SK-N-SH (cell line): ENCODE data around the gene DUSP10. TPM values are rescaled to one million over a fixed set of nuclear protein-coding genes. Genes with fewer than 3 reads are reported as not detected.

ENCODE experiments used
- CTCF ChIA-PET: fragments of 300-600, 350-600 bp; formaldehyde crosslinking; extraction: SDS; loops from one replicate; lab custom pipeline; 2021; lab: Yijun Ruan, JAX
- POLR2A ChIA-PET: fragments of 350-600 bp; sonication (Branson Sonifier 250); formaldehyde crosslinking; extraction: SDS; loops from one replicate; lab custom pipeline; 2020; ENCODE audit warnings: antibody characterized with exemption, inconsistent platforms; lab: Yijun Ruan, JAX
- DNase-seq: peaks from one replicate; pipeline ENCODE4 v3.0.0; 2012
- H2AFZ ChIP-seq: fragments of 200-600 bp; sonication (generic); 2 replicates; pipeline ENCODE4 v1.8.1; 2016; ENCODE audit warnings: antibody characterized with exemption, mild to moderate bottlenecking, low read depth
- H3F3A ChIP-seq: fragments of 200-600 bp; sonication (generic); replicated peaks from 2 replicates; pipeline ENCODE3; 2016; ENCODE audit warnings: antibody characterized with exemption, mild to moderate bottlenecking; ENCODE audit not compliant: insufficient read depth
- H3K27ac ChIP-seq, 2 experiments: fragments of 200-500 bp in 1 of 2; fragments of 200-600 bp in 1 of 2; sonication (Bioruptor generic) in 1 of 2; sonication (generic), shearing (Covaris generic) in 1 of 2; 2 replicates each; pipeline versions ENCODE4 v1.5.1 to v1.6.1; 2014 to 2016; ENCODE audit warnings: low read depth in 2 of 2, inconsistent platforms in 1 of 2, low read length in 1 of 2, mild to moderate bottlenecking in 1 of 2, mixed read lengths in 1 of 2
- H3K27me3 ChIP-seq: fragments of 200-600 bp; sonication (generic), shearing (Covaris generic); 2 replicates; pipeline ENCODE4 v1.6.1; 2016; ENCODE audit warnings: mixed run types; ENCODE audit not compliant: insufficient read depth
- H3K36me3 ChIP-seq, 2 experiments: fragments of 200-500 bp in 1 of 2; fragments of 200-600 bp in 1 of 2; sonication (Bioruptor generic) in 1 of 2; sonication (generic) in 1 of 2; replicated peaks in 1 of 2; 2 replicates each; pipeline versions ENCODE3 to v1.5.1; 2014 to 2016; ENCODE audit warnings: low read length in 1 of 2, mild to moderate bottlenecking in 1 of 2; ENCODE audit not compliant: insufficient read depth in 2 of 2, control insufficient read depth in 1 of 2
- H3K4me1 ChIP-seq, 2 experiments: fragments of 200-500 bp in 1 of 2; fragments of 200-600 bp in 1 of 2; sonication (Bioruptor generic) in 1 of 2; sonication (generic), shearing (Covaris generic) in 1 of 2; 2 replicates each; pipeline versions ENCODE4 v1.5.1 to v1.6.1; 2014 to 2016; ENCODE audit warnings: low read depth in 1 of 2, low read length in 1 of 2, mixed run types in 1 of 2; ENCODE audit not compliant: insufficient read depth in 2 of 2, control insufficient read depth in 1 of 2
- H3K4me2 ChIP-seq: fragments of 200-600 bp; sonication (generic), shearing (Covaris generic); 2 replicates; pipeline ENCODE4 v1.6.1; 2017; ENCODE audit warnings: mixed run types
- H3K4me3 ChIP-seq, 2 experiments: fragments of 200-500 bp in 1 of 2; fragments of 200-600 bp in 1 of 2; sonication (Bioruptor generic) in 1 of 2; sonication (generic), shearing (Covaris generic) in 1 of 2; 2 replicates each; pipeline versions ENCODE4 v1.5.1 to v1.8.1; 2014 to 2016; ENCODE audit warnings: low read depth in 2 of 2, inconsistent platforms in 1 of 2, low read length in 1 of 2, mild to moderate bottlenecking in 1 of 2, mixed read lengths in 1 of 2, moderate library complexity in 1 of 2
- H3K79me2 ChIP-seq: fragments of 200-600 bp; sonication (generic); 2 replicates; pipeline ENCODE4 v1.8.1; 2017; ENCODE audit warnings: mild to moderate bottlenecking; ENCODE audit not compliant: insufficient read depth
- H3K9ac ChIP-seq: fragments of 200-600 bp; sonication (generic); 2 replicates; pipeline ENCODE4 v1.6.1; 2017; ENCODE audit warnings: mixed run types
- H3K9me2 ChIP-seq: fragments of 200-600 bp; sonication (generic); 2 replicates; pipeline ENCODE4 v1.6.1; 2017; ENCODE audit warnings: mixed run types
- H3K9me3 ChIP-seq: fragments of 200-600 bp; sonication (generic); 2 replicates; pipeline ENCODE4 v1.6.1; 2017; ENCODE audit warnings: mixed run types, mild to moderate bottlenecking, moderate library complexity
- H4K20me1 ChIP-seq: fragments of 200-600 bp; sonication (generic); 2 replicates; pipeline ENCODE4 v1.6.1; 2017; ENCODE audit warnings: mild to moderate bottlenecking, mixed run types; ENCODE audit not compliant: insufficient read depth
- CHD2 ChIP-seq: fragments of 150-350 bp; IDR thresholded peaks from 2 replicates; pipeline ENCODE4 v1.6.1; 2018; ENCODE audit warnings: low read length; ENCODE audit not compliant: partially characterized antibody
- CTCF ChIP-seq: fragments of 200-600 bp; sonication (generic); IDR thresholded peaks from 2 replicates; pipeline ENCODE4 v1.6.1; 2017; ENCODE audit warnings: antibody characterized with exemption, mild to moderate bottlenecking, moderate library complexity
- ELF1 ChIP-seq: IDR thresholded peaks from 2 replicates; pipeline ENCODE4 v1.4.0; 2012
- FOXM1 ChIP-seq: IDR thresholded peaks from 2 replicates; pipeline ENCODE4 v1.4.0; 2012; ENCODE audit warnings: low read depth, mild to moderate bottlenecking
- GABPA ChIP-seq: IDR thresholded peaks from 2 replicates; pipeline ENCODE4 v1.4.0; 2012; ENCODE audit warnings: low read depth, mild to moderate bottlenecking
- JUND ChIP-seq: IDR thresholded peaks from 2 replicates; pipeline ENCODE4 v1.4.0; 2012
- NFIC ChIP-seq: IDR thresholded peaks from 2 replicates; pipeline ENCODE4 v1.4.0; 2012; ENCODE audit warnings: borderline replicate concordance
- POLR2AphosphoS5 ChIP-seq: IDR thresholded peaks from 2 replicates; pipeline ENCODE4 v1.6.1; 2012; ENCODE audit warnings: low read depth, low read length
- RCOR1 ChIP-seq: fragments of 150-350 bp; IDR thresholded peaks from 2 replicates; pipeline ENCODE4 v1.6.1; 2017; ENCODE audit warnings: antibody characterized with exemption, low read length
- REST ChIP-seq: IDR thresholded peaks from 2 replicates; pipeline ENCODE4 v1.6.1; 2012; ENCODE audit warnings: mild to moderate bottlenecking, low read depth, low read length, moderate library complexity
- RFX5 ChIP-seq: IDR thresholded peaks from 2 replicates; pipeline ENCODE4 v1.6.1; 2012; ENCODE audit warnings: mild to moderate bottlenecking, improper control_type of control experiment, low read length
- RXRA ChIP-seq: IDR thresholded peaks from 2 replicates; pipeline ENCODE4 v1.4.0; 2012; ENCODE audit warnings: low read depth, mild to moderate bottlenecking, borderline replicate concordance
- SMC3 ChIP-seq: IDR thresholded peaks from 2 replicates; pipeline ENCODE4 v1.6.1; 2012; ENCODE audit warnings: low read depth, low read length, improper control_type of control experiment
- TEAD4 ChIP-seq: IDR thresholded peaks from 2 replicates; pipeline ENCODE4 v1.4.0; 2012; ENCODE audit warnings: mild to moderate bottlenecking, borderline replicate concordance; ENCODE audit not compliant: insufficient read depth
- USF2 ChIP-seq: fragments of 150-350 bp; IDR thresholded peaks from 2 replicates; pipeline ENCODE4 v1.6.1; 2017; ENCODE audit warnings: antibody characterized with exemption, low read length, low read depth, borderline replicate concordance
- ZBTB33 ChIP-seq: IDR thresholded peaks from 2 replicates; pipeline ENCODE4 v1.4.0; 2012; ENCODE audit warnings: low read depth, borderline replicate concordance
- WGBS: methylation state at CpG from one replicate; pipeline ENCODE4 v1.1.6; 2017; ENCODE audit warnings: low lambda C conversion rate; 5-methylcytosine and 5-hydroxymethylcytosine counted together
- polyA plus RNA-seq, 3 experiments: library from polyadenylated mRNA; depleted of rRNA; stranded (reverse); fragments of >200 nt; gene quantifications; 2 replicates each; pipeline ENCODE4 v1.2.3, GENCODE V29; 2012

DUSP10 gene
- polyA plus RNA-seq, 1 of the 3 experiments (the other 2 are of a cell fraction): 6.4 TPM

GRCh38 chr1:221736714-221737113 lies 5.2 kb downstream of the DUSP10 start:
- peaks cover 0 to 26% of the 10 kb centered on the region in 2 experiments for H3K36me3 ChIP-seq
- H2AFZ ChIP-seq: no peak overlapping the region
- no peaks in the 10 kb centered on the region for H3K9me3 ChIP-seq
- peaks cover 0 to 18% of the 10 kb centered on the region in 2 experiments; a peak in 2 of 4 replicates for H3K4me1 ChIP-seq
- TF ChIP-seq USF2 (no peak), JUND (no peak), NFIC (no peak), CTCF (no peak), RCOR1 (no peak), ELF1 (no peak), ZBTB33 (no peak), RXRA (no peak), REST (no peak), CHD2 (no peak), RFX5 (no peak), TEAD4 (no peak), POLR2AphosphoS5 (no peak), GABPA (no peak), SMC3 (no peak), FOXM1 (no peak)
- TF ChIP-seq, all 33 proteins: peak for 0
- Histone ChIP-seq H3K4me2 (no peak overlapping the region), H3K9ac (no peak overlapping the region), H3F3A (peaks cover 2% of the 10 kb centered on the region), H3K79me2 (no peaks in the 10 kb centered on the region), H3K9me2 (no peaks in the 10 kb centered on the region), H3K27me3 (no peaks in the 10 kb centered on the region), H3K27ac (no peak overlapping the region), H4K20me1 (no peaks in the 10 kb centered on the region), H3K4me3 (no peak overlapping the region)
- WGBS: 99% methylated on average over 8 of the region's 8 CpGs
- ChIA-PET CTCF (no interaction called here), POLR2A (no interaction called here)
- DNase-seq: no peak
